Suprapubic skin (tissue), 3 donors: ENCODE measurements around the gene ESPL1.

Experiments used
- EP300 ChIP-seq: sonication (generic); formaldehyde crosslinking; IDR thresholded peaks from one replicate; pipeline ENCODE4 v1.6.1; 2017; ENCODE audit warnings: antibody characterized with exemption
- TF ChIP-seq, protein P1 (sequence below), 2 donors: fragments of 200-600 bp in 1 of 2; fragments of 450-650 bp in 1 of 2; sonication (generic) in 1 of 2; IDR thresholded peaks; one replicate each; pipeline ENCODE4 v1.5.1; 2016 to 2019; ENCODE audit warnings: antibody characterized with exemption in 2 of 2, mild to moderate bottlenecking in 1 of 2, moderate library complexity in 1 of 2

DNA sequence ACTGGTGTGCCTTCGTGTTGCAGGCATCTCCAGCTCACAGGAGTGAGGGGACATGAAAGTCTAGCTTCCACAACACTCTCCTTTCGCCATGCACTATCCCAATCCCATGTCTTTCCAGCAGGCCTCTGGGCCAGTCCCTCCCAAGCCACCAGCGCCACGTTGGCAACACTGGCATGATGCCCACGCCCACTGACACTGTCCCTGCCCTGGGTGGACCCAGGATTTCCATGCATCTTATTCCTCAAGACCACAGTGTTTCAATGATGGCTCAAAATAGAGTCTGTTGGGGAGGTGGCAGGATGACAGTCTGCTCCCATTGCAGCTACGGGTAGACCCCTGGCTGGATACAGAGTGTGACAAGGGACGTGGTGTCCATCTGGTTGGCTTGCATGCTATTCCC lies 65.7 kb downstream of the ESPL1 start:
- TF ChIP-seq, protein P1, sequence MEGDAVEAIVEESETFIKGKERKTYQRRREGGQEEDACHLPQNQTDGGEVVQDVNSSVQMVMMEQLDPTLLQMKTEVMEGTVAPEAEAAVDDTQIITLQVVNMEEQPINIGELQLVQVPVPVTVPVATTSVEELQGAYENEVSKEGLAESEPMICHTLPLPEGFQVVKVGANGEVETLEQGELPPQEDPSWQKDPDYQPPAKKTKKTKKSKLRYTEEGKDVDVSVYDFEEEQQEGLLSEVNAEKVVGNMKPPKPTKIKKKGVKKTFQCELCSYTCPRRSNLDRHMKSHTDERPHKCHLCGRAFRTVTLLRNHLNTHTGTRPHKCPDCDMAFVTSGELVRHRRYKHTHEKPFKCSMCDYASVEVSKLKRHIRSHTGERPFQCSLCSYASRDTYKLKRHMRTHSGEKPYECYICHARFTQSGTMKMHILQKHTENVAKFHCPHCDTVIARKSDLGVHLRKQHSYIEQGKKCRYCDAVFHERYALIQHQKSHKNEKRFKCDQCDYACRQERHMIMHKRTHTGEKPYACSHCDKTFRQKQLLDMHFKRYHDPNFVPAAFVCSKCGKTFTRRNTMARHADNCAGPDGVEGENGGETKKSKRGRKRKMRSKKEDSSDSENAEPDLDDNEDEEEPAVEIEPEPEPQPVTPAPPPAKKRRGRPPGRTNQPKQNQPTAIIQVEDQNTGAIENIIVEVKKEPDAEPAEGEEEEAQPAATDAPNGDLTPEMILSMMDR (IDR thresholded peaks at IDR 0.05) = no peak
- no peak for TF ChIP-seq EP300
